Measurements from ENCODE around the gene SMIM13. TPM values are rescaled to one million over a fixed set of nuclear protein-coding genes. Genes with fewer than 3 reads are reported as not detected.

SMIM13 gene
- total RNA-seq, 2 experiments from 2014 or later: 13.9 to 19.0 TPM

- Histone ChIP-seq H4K20me1 (ENCODE audit: insufficient read depth, low read length) (no peaks in the 10 kb centered on the region; the same call in none of the 2 replicates), H3K4me2 (ENCODE audit: low read length) (no peak overlapping the region), H2AFZ (ENCODE audit: low read length) (no peak overlapping the region), H3K9me2 (ENCODE audit: insufficient read depth, low read length) (no peaks in the 10 kb centered on the region), H3K9me3 (ENCODE audit: low read length) (no peaks in the 10 kb centered on the region), H3K4me3 (ENCODE audit: low read depth, low read length, poor library complexity, severe bottlenecking) (no peak overlapping the region), H3K36me3 (ENCODE audit: insufficient read depth, low read length) (peaks cover 4% of the 10 kb centered on the region), H3K27ac (ENCODE audit: low read depth, low read length, poor library complexity, severe bottlenecking) (no peak overlapping the region), H3K79me2 (ENCODE audit: insufficient read depth, low read depth, low read length) (peaks cover 16% of the 10 kb centered on the region), H3K4me1 (ENCODE audit: insufficient read depth, low read length, poor library complexity, severe bottlenecking) (peaks cover 19% of the 10 kb centered on the region)
- BruUV-seq (replicated peaks): no TSS peak
- POLR2A ChIA-PET: no interaction called here
- TF ChIP-seq EZH2phosphoT487 (IDR thresholded peaks at IDR 0.05; ENCODE audit: borderline replicate concordance, low read depth, low read length) (no peak), CTCF (conservative IDR thresholded peaks at IDR 0.05; ENCODE audit: low read length) (no peak)
- no peak for DNase-seq (ENCODE audit: low spot score)
- CTCF ChIA-PET (ENCODE audit: unreplicated experiment): no interaction called here
- intact Hi-C loops (cut with micrococcal nuclease; ENCODE audit: unreplicated experiment): no loop called here
These were observed 30.3 kb downstream of the SMIM13 start for GRCh38 chr6:11123978-11124377.

GRCh38 chr6:11126876-11127275, 33.2 kb downstream of the SMIM13 start:
- intact Hi-C loops (cut with micrococcal nuclease; ENCODE audit: unreplicated experiment): no loop called here
- Histone ChIP-seq H3K4me1 (ENCODE audit: insufficient read depth, low read length, poor library complexity, severe bottlenecking) (peaks cover under 1% of the 10 kb centered on the region), H3K4me3 (ENCODE audit: low read depth, low read length, poor library complexity, severe bottlenecking) (no peak overlapping the region), H3K27ac (ENCODE audit: low read depth, low read length, poor library complexity, severe bottlenecking) (no peak overlapping the region), H3K9me2 (ENCODE audit: insufficient read depth, low read length) (no peaks in the 10 kb centered on the region), H4K20me1 (ENCODE audit: insufficient read depth, low read length) (peaks cover 10% of the 10 kb centered on the region), H3K9me3 (ENCODE audit: low read length) (no peaks in the 10 kb centered on the region), H2AFZ (ENCODE audit: low read length) (no peak overlapping the region), H3K79me2 (ENCODE audit: insufficient read depth, low read depth, low read length) (peaks cover 24% of the 10 kb centered on the region; the same call in 1 of the 2 replicates), H3K4me2 (ENCODE audit: low read length) (no peak overlapping the region), H3K36me3 (ENCODE audit: insufficient read depth, low read length) (no peaks in the 10 kb centered on the region; the same call in 1 of the 2 replicates)
- no peak for DNase-seq (ENCODE audit: low spot score)
- TF ChIP-seq EZH2phosphoT487 (IDR thresholded peaks at IDR 0.05; ENCODE audit: borderline replicate concordance, low read depth, low read length) (no peak), CTCF (conservative IDR thresholded peaks at IDR 0.05; ENCODE audit: low read length) (no peak)
- no TSS peak for BruUV-seq (replicated peaks)
- POLR2A ChIA-PET: no interaction called here
- CTCF ChIA-PET (ENCODE audit: unreplicated experiment): no interaction called here

- no TSS peak for BruUV-seq (replicated peaks)
- Histone ChIP-seq H3K9me3 (ENCODE audit: low read length) (no peaks in the 10 kb centered on the region), H3K36me3 (ENCODE audit: insufficient read depth, low read length) (no peaks in the 10 kb centered on the region; the same call in 1 of the 2 replicates), H3K9me2 (ENCODE audit: insufficient read depth, low read length) (no peaks in the 10 kb centered on the region), H3K4me3 (ENCODE audit: low read depth, low read length, poor library complexity, severe bottlenecking) (no peak overlapping the region), H2AFZ (ENCODE audit: low read length) (no peak overlapping the region), H3K27ac (ENCODE audit: low read depth, low read length, poor library complexity, severe bottlenecking) (no peak overlapping the region), H4K20me1 (ENCODE audit: insufficient read depth, low read length) (peaks cover 10% of the 10 kb centered on the region), H3K4me1 (ENCODE audit: insufficient read depth, low read length, poor library complexity, severe bottlenecking) (no peaks in the 10 kb centered on the region), H3K79me2 (ENCODE audit: insufficient read depth, low read depth, low read length) (peaks cover 24% of the 10 kb centered on the region; the same call in 1 of the 2 replicates), H3K4me2 (ENCODE audit: low read length) (no peak overlapping the region)
- CTCF ChIA-PET (ENCODE audit: unreplicated experiment): no interaction called here
- TF ChIP-seq CTCF (conservative IDR thresholded peaks at IDR 0.05; ENCODE audit: low read length) (no peak), EZH2phosphoT487 (IDR thresholded peaks at IDR 0.05; ENCODE audit: borderline replicate concordance, low read depth, low read length) (no peak)
- DNase-seq (ENCODE audit: low spot score): no peak
- intact Hi-C loops (cut with micrococcal nuclease; ENCODE audit: unreplicated experiment): no loop called here
- POLR2A ChIA-PET: interaction anchor here (1.0 to 1.1 kb wide), 2 partner anchors 9 to 454 kb away, joined by 3 to 4 read pairs; no protein-coding TSS in a partner anchor
These were observed 35.0 kb downstream of the SMIM13 start for GRCh38 chr6:11128608-11129007.

All from OCI-LY7 (cell line).